Trophoblast cell (in vitro differentiated cells and primary cell): ENCODE results near the gene TPH2.

Experiments used
- DNase-seq, 2 donors: peaks; one replicate each; pipeline ENCODE4 v3.0.0-alpha.2; 2016
- H2AFZ ChIP-seq: 2 replicates; pipeline ENCODE4 v1.6.1; 2013; ENCODE audit warnings: low read length, moderate library complexity, mild to moderate bottlenecking; ENCODE audit not compliant: insufficient read depth, poor library complexity
- H2AK5ac ChIP-seq: 2 replicates; pipeline ENCODE4 v1.6.1; 2013; ENCODE audit warnings: mild to moderate bottlenecking, low read length
- H2BK120ac ChIP-seq: 2 replicates; pipeline ENCODE4 v1.6.1; 2013; ENCODE audit warnings: low read length, mild to moderate bottlenecking, moderate library complexity; ENCODE audit not compliant: insufficient read depth, poor library complexity
- H2BK12ac ChIP-seq: 2 replicates; pipeline ENCODE4 v1.6.1; 2013; ENCODE audit warnings: mild to moderate bottlenecking, low read length, moderate library complexity
- H2BK5ac ChIP-seq: 2 replicates; pipeline ENCODE4 v1.6.1; 2013; ENCODE audit warnings: low read length, low read depth, moderate library complexity, mild to moderate bottlenecking; ENCODE audit not compliant: poor library complexity
- H3K14ac ChIP-seq: 2 replicates; pipeline ENCODE4 v1.6.1; 2013; ENCODE audit warnings: mild to moderate bottlenecking, low read length
- H3K18ac ChIP-seq: 2 replicates; pipeline ENCODE4 v1.6.1; 2013; ENCODE audit warnings: mild to moderate bottlenecking, low read length
- H3K23ac ChIP-seq: 2 replicates; pipeline ENCODE4 v1.6.1; 2013; ENCODE audit warnings: low read length
- H3K27ac ChIP-seq: 2 replicates; pipeline ENCODE4 v1.5.1; 2013; ENCODE audit warnings: low read depth, mild to moderate bottlenecking, inconsistent platforms, low read length, moderate library complexity
- H3K27me3 ChIP-seq: 2 replicates; pipeline ENCODE4 v1.6.1; 2013; ENCODE audit warnings: inconsistent platforms, mild to moderate bottlenecking, low read length, moderate library complexity; ENCODE audit not compliant: insufficient read depth
- H3K36me3 ChIP-seq, 2 experiments: 1 replicate in 1 of 2; 2 replicates in 1 of 2; pipeline ENCODE4 v1.6.1; 2013; ENCODE audit warnings: low read length in 2 of 2, mild to moderate bottlenecking in 2 of 2, moderate library complexity in 1 of 2; ENCODE audit not compliant: insufficient read depth in 2 of 2, control insufficient read depth in 1 of 2
- H3K4ac ChIP-seq: 2 replicates; pipeline ENCODE4 v1.6.1; 2013; ENCODE audit warnings: low read depth, mild to moderate bottlenecking, low read length, moderate library complexity
- H3K4me1 ChIP-seq, 2 experiments: 1 replicate in 1 of 2; 2 replicates in 1 of 2; pipeline ENCODE4 v1.6.1; 2013; ENCODE audit warnings: low read length in 2 of 2, mild to moderate bottlenecking in 2 of 2, moderate library complexity in 1 of 2; ENCODE audit not compliant: insufficient read depth in 2 of 2, control insufficient read depth in 1 of 2
- H3K4me2 ChIP-seq: 2 replicates; pipeline ENCODE4 v1.6.1; 2013; ENCODE audit warnings: inconsistent platforms, mild to moderate bottlenecking, low read length, moderate library complexity
- H3K4me3 ChIP-seq: 2 replicates; pipeline ENCODE4 v1.5.1; 2013; ENCODE audit warnings: mild to moderate bottlenecking, low read depth, low read length, inconsistent platforms
- H3K79me1 ChIP-seq: one replicate; pipeline ENCODE4 v1.6.1; 2013; ENCODE audit warnings: low read length
- H3K79me2 ChIP-seq: 2 replicates; pipeline ENCODE4 v1.6.1; 2013; ENCODE audit warnings: low read length, mild to moderate bottlenecking; ENCODE audit not compliant: control insufficient read depth, insufficient read depth, poor library complexity
- H3K9ac ChIP-seq: 2 replicates; pipeline ENCODE4 v1.6.1; 2013; ENCODE audit warnings: mild to moderate bottlenecking, low read length
- H3K9me3 ChIP-seq: 2 replicates; pipeline ENCODE4 v1.6.1; 2013; ENCODE audit warnings: low read depth, mild to moderate bottlenecking, control low read depth, inconsistent platforms, low read length; ENCODE audit not compliant: insufficient read depth
- H4K12ac ChIP-seq: 2 replicates; pipeline ENCODE4 v1.6.1; 2013; ENCODE audit warnings: low read depth, mild to moderate bottlenecking, low read length, moderate library complexity
- H4K8ac ChIP-seq: 2 replicates; pipeline ENCODE4 v1.6.1; 2013; ENCODE audit warnings: low read depth, mild to moderate bottlenecking, low read length, moderate library complexity
- H4K91ac ChIP-seq: one replicate; pipeline ENCODE4 v1.6.1; 2013; ENCODE audit warnings: low read depth, mild to moderate bottlenecking, low read length, moderate library complexity
- WGBS: extraction: QIAGEN DNeasy Blood & Tissue Kit; methylation state at CpG from one replicate; pipeline ENCODE4 v1.1.7; 2013; ENCODE audit warnings: missing lambda C conversion rate; ENCODE audit not compliant: insufficient read length, insufficient coverage; ENCODE audit errors: extremely low coverage; 5-methylcytosine and 5-hydroxymethylcytosine counted together

Gene TPH2

DNA sequence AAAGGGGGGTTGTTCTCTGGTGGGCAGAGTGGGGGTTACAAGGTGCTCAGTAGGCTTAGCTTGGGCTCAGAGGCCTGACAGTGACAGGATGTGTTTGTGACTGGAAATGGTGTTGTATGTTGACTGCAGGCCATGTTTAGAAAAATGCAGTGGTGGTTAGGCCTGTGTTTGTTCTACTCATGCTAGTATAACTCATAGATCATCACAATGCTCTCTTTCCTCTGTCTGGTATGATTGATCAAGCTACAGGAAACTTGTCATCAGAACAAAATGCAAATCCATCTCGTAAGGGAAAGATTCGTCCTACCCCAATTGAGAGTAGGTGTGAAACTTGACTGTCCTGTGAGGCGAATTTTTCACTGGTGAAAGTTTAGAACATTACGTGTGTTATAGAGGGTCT, 11.8 kb downstream of the TPH2 start:
- Histone ChIP-seq H3K27me3 (no peaks in the 10 kb centered on the region), H3K14ac (no peak overlapping the region), H3K9ac (no peak overlapping the region), H3K79me1 (no peaks in the 10 kb centered on the region), H3K4me1 (peaks cover 2 to 5% of the 10 kb centered on the region in 2 experiments), H3K27ac (no peak overlapping the region), H3K18ac (no peak overlapping the region), H3K4me2 (no peak overlapping the region), H3K4ac (no peak overlapping the region), H2AK5ac (no peak overlapping the region), H4K12ac (no peak overlapping the region), H3K23ac (no peak overlapping the region), H4K8ac (no peak overlapping the region), H3K9me3 (no peaks in the 10 kb centered on the region), H3K4me3 (no peak overlapping the region), H4K91ac (no peak overlapping the region), H3K36me3 (no peaks in the 10 kb centered on the region), H2AFZ (no peak overlapping the region), H3K79me2 (no peaks in the 10 kb centered on the region), H2BK5ac (no peak overlapping the region), H2BK12ac (no peak overlapping the region), H2BK120ac (no peak overlapping the region)
- DNase-seq = no peak
- no CpG with 5 or more reads among the region's 4 CpGs for WGBS

GRCh38 chr12:71950819-71951218, 12.2 kb downstream of the TPH2 start:
- Histone ChIP-seq H3K79me2 (no peaks in the 10 kb centered on the region), H3K4me2 (no peak overlapping the region), H2BK12ac (no peak overlapping the region), H3K27ac (no peak overlapping the region), H4K91ac (no peak overlapping the region), H4K8ac (no peak overlapping the region), H3K14ac (no peak overlapping the region), H3K79me1 (no peaks in the 10 kb centered on the region), H3K23ac (no peak overlapping the region), H3K9me3 (no peaks in the 10 kb centered on the region), H3K18ac (no peak overlapping the region), H4K12ac (no peak overlapping the region), H2BK120ac (no peak overlapping the region), H2BK5ac (no peak overlapping the region), H3K27me3 (no peaks in the 10 kb centered on the region), H3K4ac (no peak overlapping the region), H3K4me3 (no peak overlapping the region), H3K36me3 (no peaks in the 10 kb centered on the region), H2AK5ac (no peak overlapping the region), H2AFZ (no peak overlapping the region), H3K4me1 (peaks cover 3 to 5% of the 10 kb centered on the region in 2 experiments), H3K9ac (no peak overlapping the region)
- DNase-seq = no peak
- WGBS = no CpG with 5 or more reads among the region's 4 CpGs

DNA sequence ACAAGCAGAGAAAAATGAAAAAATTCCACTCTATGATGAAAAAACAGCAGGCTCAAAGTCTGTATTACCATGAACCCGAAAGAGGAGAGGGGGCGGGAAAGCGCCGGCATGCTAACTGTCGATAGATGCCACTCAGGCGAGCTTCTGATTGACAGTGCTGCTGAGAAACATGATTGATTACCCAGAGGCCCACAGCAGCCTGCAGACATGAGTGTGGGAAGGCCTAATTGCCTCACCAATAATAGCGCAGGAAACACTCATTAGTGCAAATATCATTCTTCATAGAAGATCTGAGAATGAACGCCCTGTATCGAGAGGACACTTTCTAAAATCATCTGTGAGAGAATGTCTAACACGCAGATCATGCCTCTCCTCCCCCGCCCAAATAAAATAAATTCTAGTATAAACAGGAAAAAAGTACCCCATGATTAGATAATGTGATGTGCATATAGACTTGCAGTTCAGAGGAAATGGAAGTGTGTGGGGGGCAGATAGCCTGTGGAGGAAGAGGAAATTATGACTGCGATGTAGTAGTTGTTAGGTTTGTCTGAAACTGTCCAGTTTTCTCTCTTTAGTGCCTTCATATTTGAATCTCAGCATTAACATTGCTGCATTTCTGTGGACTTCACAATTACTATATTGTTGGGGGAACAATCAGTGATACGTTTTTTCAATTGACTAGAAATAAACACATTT, 15.6 kb downstream of the TPH2 start:
- Histone ChIP-seq H3K79me1 (peaks cover 11% of the 10 kb centered on the region), H3K36me3 (no peaks in the 10 kb centered on the region), H3K4me1 (peaks cover 15 to 17% of the 10 kb centered on the region in 2 experiments), H2AFZ (no peak overlapping the region), H2BK12ac (no peak overlapping the region), H4K8ac (no peak overlapping the region), H3K14ac (no peak overlapping the region), H4K91ac (no peak overlapping the region), H3K9me3 (no peaks in the 10 kb centered on the region), H3K27ac (no peak overlapping the region), H3K4me2 (no peak overlapping the region), H3K27me3 (no peaks in the 10 kb centered on the region), H3K23ac (no peak overlapping the region), H4K12ac (no peak overlapping the region), H3K18ac (no peak overlapping the region), H3K4ac (no peak overlapping the region), H2AK5ac (no peak overlapping the region), H3K4me3 (no peak overlapping the region), H2BK120ac (no peak overlapping the region), H3K9ac (no peak overlapping the region), H2BK5ac (no peak overlapping the region), H3K79me2 (peaks cover 2% of the 10 kb centered on the region)
- no peak for DNase-seq
- WGBS = no CpG with 5 or more reads among the region's 13 CpGs

DNA sequence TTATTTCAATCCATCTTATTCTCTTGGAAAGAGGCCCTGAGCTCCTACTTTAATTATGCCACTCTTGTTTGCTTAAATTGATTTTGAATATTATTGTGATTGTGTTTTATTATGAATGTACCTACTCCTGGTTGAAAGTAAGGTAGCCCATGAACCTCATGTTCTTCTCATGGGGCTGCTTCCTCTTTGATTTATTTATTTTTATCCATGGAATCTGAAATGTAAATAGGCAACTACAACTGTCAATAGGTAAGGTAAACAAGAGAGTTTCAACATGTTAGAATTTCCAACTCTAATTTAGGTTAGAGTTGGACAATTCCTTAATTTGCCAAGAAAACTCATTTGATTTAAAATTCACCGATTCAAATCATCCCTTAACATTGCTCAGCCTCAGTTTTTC, 16.2 kb downstream of the TPH2 start:
- Histone ChIP-seq H3K4me2 (no peak overlapping the region), H4K12ac (no peak overlapping the region), H3K18ac (no peak overlapping the region), H3K4me3 (no peak overlapping the region), H4K8ac (no peak overlapping the region), H3K4me1 (peaks cover 16 to 19% of the 10 kb centered on the region in 2 experiments), H3K23ac (no peak overlapping the region), H2BK5ac (no peak overlapping the region), H2BK12ac (no peak overlapping the region), H3K14ac (no peak overlapping the region), H4K91ac (no peak overlapping the region), H3K79me1 (peaks cover 13% of the 10 kb centered on the region), H3K9ac (no peak overlapping the region), H2BK120ac (no peak overlapping the region), H3K9me3 (no peaks in the 10 kb centered on the region), H3K79me2 (peaks cover 2% of the 10 kb centered on the region), H3K4ac (no peak overlapping the region), H3K36me3 (no peaks in the 10 kb centered on the region), H2AK5ac (no peak overlapping the region), H3K27ac (no peak overlapping the region), H3K27me3 (no peaks in the 10 kb centered on the region), H2AFZ (no peak overlapping the region)
- no CpG with 5 or more reads among the region's 1 CpG for WGBS
- DNase-seq = no peak
